ENCODE measurements around the gene SEC14L3.

Gene SEC14L3

GRCh38 chr22:30486118-30486517 lies 14.3 kb upstream of the SEC14L3 start:
- no peak overlapping the region for H3K27ac ChIP-seq (ENCODE audit: low read length)
- H3K4me1 ChIP-seq (ENCODE audit: control insufficient read depth, insufficient read depth, low read length): no peaks in the 10 kb centered on the region
- H3K27me3 ChIP-seq (ENCODE audit: control insufficient read depth in 1 of 2, insufficient read depth in 2 of 2, low read length in 2 of 2): peaks cover 0 to 6% of the 10 kb centered on the region in 2 donors
- no peak overlapping the region for H3K9ac ChIP-seq (ENCODE audit: low read length in 2 of 2)
- H3K36me3 ChIP-seq (ENCODE audit: control insufficient read depth in 2 of 2, insufficient read depth in 2 of 2, low read length in 2 of 2): no peaks in the 10 kb centered on the region
- H3K4me3 ChIP-seq (ENCODE audit: low read length in 2 of 2): no peak overlapping the region
- no peaks in the 10 kb centered on the region for H3K9me3 ChIP-seq (ENCODE audit: control insufficient read depth in 2 of 2, low read length in 2 of 2)

DNA sequence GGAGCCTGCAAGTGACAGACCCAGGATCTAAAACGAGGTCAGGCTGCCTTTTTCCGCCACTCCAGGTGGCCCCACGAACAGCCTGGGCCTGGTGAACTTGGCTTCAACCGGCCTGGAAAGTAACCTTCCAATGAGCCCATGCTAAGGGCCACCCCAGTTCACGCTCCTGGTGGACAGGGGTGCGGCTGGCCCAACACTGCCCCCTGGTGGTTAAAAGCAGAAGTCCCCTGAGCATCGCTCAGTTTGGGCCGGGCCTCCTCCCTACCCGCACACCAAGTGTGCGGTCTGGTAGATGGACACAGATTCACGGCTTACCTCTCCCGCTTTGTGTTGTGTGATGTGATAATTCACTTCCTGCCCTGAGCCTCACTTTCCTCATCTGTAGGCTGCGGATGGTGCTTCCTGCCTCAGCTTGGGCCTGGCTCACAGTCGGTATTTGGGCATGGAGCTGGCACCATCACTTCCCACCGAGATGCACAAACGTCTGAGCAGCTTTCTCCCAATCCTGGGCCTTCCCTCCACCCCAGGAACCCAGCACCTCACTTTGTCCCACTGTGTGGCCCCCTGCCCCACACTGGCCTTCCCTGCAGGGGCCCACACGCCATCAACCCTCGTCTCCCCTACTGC lies 13.7 kb upstream of the SEC14L3 start:
- Histone ChIP-seq H3K27me3 (ENCODE audit: control insufficient read depth in 1 of 2, insufficient read depth in 2 of 2, low read length in 2 of 2) (peaks cover 0 to 5% of the 10 kb centered on the region in 2 donors), H3K36me3 (ENCODE audit: control insufficient read depth in 2 of 2, insufficient read depth in 2 of 2, low read length in 2 of 2) (no peaks in the 10 kb centered on the region), H3K9ac (ENCODE audit: low read length in 2 of 2) (no peak overlapping the region), H3K9me3 (ENCODE audit: control insufficient read depth in 2 of 2, low read length in 2 of 2) (no peaks in the 10 kb centered on the region), H3K4me3 (ENCODE audit: low read length in 2 of 2) (no peak overlapping the region), H3K27ac (ENCODE audit: low read length) (no peak overlapping the region), H3K4me1 (ENCODE audit: control insufficient read depth, insufficient read depth, low read length) (no peaks in the 10 kb centered on the region)

GRCh38 chr22:30483169-30483568 lies 11.4 kb upstream of the SEC14L3 start:
- no peaks in the 10 kb centered on the region for H3K36me3 ChIP-seq (ENCODE audit: control insufficient read depth in 2 of 2, insufficient read depth in 2 of 2, low read length in 2 of 2)
- H3K4me1 ChIP-seq (ENCODE audit: control insufficient read depth, insufficient read depth, low read length): no peaks in the 10 kb centered on the region
- no peak overlapping the region for H3K4me3 ChIP-seq (ENCODE audit: low read length in 2 of 2)
- H3K27ac ChIP-seq (ENCODE audit: low read length): no peak overlapping the region
- H3K27me3 ChIP-seq (ENCODE audit: control insufficient read depth in 1 of 2, insufficient read depth in 2 of 2, low read length in 2 of 2): no peaks in the 10 kb centered on the region
- no peaks in the 10 kb centered on the region for H3K9me3 ChIP-seq (ENCODE audit: control insufficient read depth in 2 of 2, low read length in 2 of 2)
- no peak overlapping the region for H3K9ac ChIP-seq (ENCODE audit: low read length in 2 of 2)

GRCh38 chr22:30481711-30482110 lies 9.9 kb upstream of the SEC14L3 start:
- no peak overlapping the region for H3K4me3 ChIP-seq (ENCODE audit: low read length in 2 of 2)
- no peak overlapping the region for H3K9ac ChIP-seq (ENCODE audit: low read length in 2 of 2)
- no peak overlapping the region for H3K27ac ChIP-seq (ENCODE audit: low read length)

DNA sequence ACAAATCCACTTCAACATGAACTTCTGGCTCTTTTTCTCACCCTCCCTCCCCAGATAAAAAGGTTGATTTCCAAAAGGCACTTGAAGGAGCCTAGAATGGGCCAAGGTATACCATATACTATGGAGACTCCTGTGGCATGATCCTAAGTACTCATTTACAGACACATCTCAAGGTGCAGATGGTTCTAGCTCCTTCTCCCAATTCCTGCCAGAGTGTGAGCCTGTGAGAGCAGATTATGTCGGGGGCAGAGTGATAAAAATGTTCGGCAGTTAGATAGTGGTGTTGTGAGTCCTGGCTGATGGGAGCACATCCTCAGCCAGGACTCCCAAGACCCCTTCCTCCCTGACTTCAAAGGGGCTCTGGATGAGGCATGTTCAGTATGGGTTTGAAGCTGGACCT lies 8.2 kb upstream of the SEC14L3 start:
- H3K4me1 ChIP-seq (ENCODE audit: control insufficient read depth, insufficient read depth, low read length): no peaks in the 10 kb centered on the region
- H3K36me3 ChIP-seq (ENCODE audit: control insufficient read depth in 2 of 2, insufficient read depth in 2 of 2, low read length in 2 of 2): no peaks in the 10 kb centered on the region
- no peaks in the 10 kb centered on the region for H3K9me3 ChIP-seq (ENCODE audit: control insufficient read depth in 2 of 2, low read length in 2 of 2)
- no peaks in the 10 kb centered on the region for H3K27me3 ChIP-seq (ENCODE audit: control insufficient read depth in 1 of 2, insufficient read depth in 2 of 2, low read length in 2 of 2)
- no peak overlapping the region for H3K4me3 ChIP-seq (ENCODE audit: low read length in 2 of 2)
- no peak overlapping the region for H3K27ac ChIP-seq (ENCODE audit: low read length)
- no peak overlapping the region for H3K9ac ChIP-seq (ENCODE audit: low read length in 2 of 2)

More at GRCh38 chr22:30481711-30482110, 9.9 kb upstream of the SEC14L3 start:
- Histone ChIP-seq H3K27me3 (ENCODE audit: control insufficient read depth in 1 of 2, insufficient read depth in 2 of 2, low read length in 2 of 2) (no peaks in the 10 kb centered on the region), H3K4me1 (ENCODE audit: control insufficient read depth, insufficient read depth, low read length) (no peaks in the 10 kb centered on the region), H3K36me3 (ENCODE audit: control insufficient read depth in 2 of 2, insufficient read depth in 2 of 2, low read length in 2 of 2) (no peaks in the 10 kb centered on the region), H3K9me3 (ENCODE audit: control insufficient read depth in 2 of 2, low read length in 2 of 2) (no peaks in the 10 kb centered on the region)

GRCh38 chr22:30474683-30475424 lies 3.0 kb upstream of the SEC14L3 start:
- Histone ChIP-seq H3K9me3 (ENCODE audit: control insufficient read depth in 2 of 2, low read length in 2 of 2) (no peaks in the 10 kb centered on the region), H3K4me1 (ENCODE audit: control insufficient read depth, insufficient read depth, low read length) (no peaks in the 10 kb centered on the region), H3K36me3 (ENCODE audit: control insufficient read depth in 2 of 2, insufficient read depth in 2 of 2, low read length in 2 of 2) (no peaks in the 10 kb centered on the region), H3K4me3 (ENCODE audit: low read length in 2 of 2) (no peak overlapping the region), H3K27me3 (ENCODE audit: control insufficient read depth in 1 of 2, insufficient read depth in 2 of 2, low read length in 2 of 2) (peaks cover 3 to 6% of the 10 kb centered on the region in 2 donors), H3K27ac (ENCODE audit: low read length) (no peak overlapping the region), H3K9ac (ENCODE audit: low read length in 2 of 2) (no peak overlapping the region)

DNA sequence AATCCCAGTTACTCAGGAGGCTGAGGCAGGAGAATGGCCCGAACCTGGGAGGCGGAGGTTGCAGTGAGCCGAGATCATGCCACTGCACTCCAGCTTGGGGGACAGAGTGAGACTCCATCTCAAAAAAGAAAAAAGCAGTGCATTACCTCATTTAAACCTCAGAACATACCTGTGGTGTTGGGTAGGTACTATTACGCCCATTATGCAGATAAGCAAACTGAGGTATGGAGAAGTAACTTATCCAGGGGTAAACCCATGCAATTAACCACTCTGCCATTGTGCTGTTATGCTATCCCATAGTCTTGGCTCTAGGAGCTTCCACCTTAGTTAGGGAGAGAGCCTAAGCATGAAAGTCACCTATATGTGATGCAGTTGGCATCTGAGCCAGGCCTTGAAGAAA lies 2.3 kb upstream of the SEC14L3 start:
- H3K9ac ChIP-seq (ENCODE audit: low read length in 2 of 2): no peak overlapping the region
- H3K27me3 ChIP-seq (ENCODE audit: control insufficient read depth in 1 of 2, insufficient read depth in 2 of 2, low read length in 2 of 2): peaks cover 3 to 8% of the 10 kb centered on the region in 2 donors
- H3K4me1 ChIP-seq (ENCODE audit: control insufficient read depth, insufficient read depth, low read length): no peaks in the 10 kb centered on the region
- no peaks in the 10 kb centered on the region for H3K9me3 ChIP-seq (ENCODE audit: control insufficient read depth in 2 of 2, low read length in 2 of 2)
- no peaks in the 10 kb centered on the region for H3K36me3 ChIP-seq (ENCODE audit: control insufficient read depth in 2 of 2, insufficient read depth in 2 of 2, low read length in 2 of 2)
- H3K27ac ChIP-seq (ENCODE audit: low read length): no peak overlapping the region
- H3K4me3 ChIP-seq (ENCODE audit: low read length in 2 of 2): no peak overlapping the region

- Histone ChIP-seq H3K36me3 (ENCODE audit: control insufficient read depth in 2 of 2, insufficient read depth in 2 of 2, low read length in 2 of 2) (no peaks in the 10 kb centered on the region), H3K9ac (ENCODE audit: low read length in 2 of 2) (no peak overlapping the region), H3K4me1 (ENCODE audit: control insufficient read depth, insufficient read depth, low read length) (no peaks in the 10 kb centered on the region), H3K9me3 (ENCODE audit: control insufficient read depth in 2 of 2, low read length in 2 of 2) (no peaks in the 10 kb centered on the region), H3K4me3 (ENCODE audit: low read length in 2 of 2) (no peak overlapping the region), H3K27ac (ENCODE audit: low read length) (no peak overlapping the region), H3K27me3 (ENCODE audit: control insufficient read depth in 1 of 2, insufficient read depth in 2 of 2, low read length in 2 of 2) (peaks cover 6 to 8% of the 10 kb centered on the region in 2 donors)
Observed at GRCh38 chr22:30472994-30473720, 1.3 kb upstream of the SEC14L3 start.

- Histone ChIP-seq H3K9ac (ENCODE audit: low read length in 2 of 2) (no peak overlapping the region), H3K27ac (ENCODE audit: low read length) (no peak overlapping the region), H3K4me1 (ENCODE audit: control insufficient read depth, insufficient read depth, low read length) (no peaks in the 10 kb centered on the region), H3K9me3 (ENCODE audit: control insufficient read depth in 2 of 2, low read length in 2 of 2) (no peaks in the 10 kb centered on the region), H3K36me3 (ENCODE audit: control insufficient read depth in 2 of 2, insufficient read depth in 2 of 2, low read length in 2 of 2) (no peaks in the 10 kb centered on the region), H3K27me3 (ENCODE audit: control insufficient read depth in 1 of 2, insufficient read depth in 2 of 2, low read length in 2 of 2) (peaks cover 6 to 10% of the 10 kb centered on the region in 2 donors), H3K4me3 (ENCODE audit: low read length in 2 of 2) (no peak overlapping the region)
Observed at GRCh38 chr22:30470655-30471054, 1.2 kb downstream of the SEC14L3 start.

DNA sequence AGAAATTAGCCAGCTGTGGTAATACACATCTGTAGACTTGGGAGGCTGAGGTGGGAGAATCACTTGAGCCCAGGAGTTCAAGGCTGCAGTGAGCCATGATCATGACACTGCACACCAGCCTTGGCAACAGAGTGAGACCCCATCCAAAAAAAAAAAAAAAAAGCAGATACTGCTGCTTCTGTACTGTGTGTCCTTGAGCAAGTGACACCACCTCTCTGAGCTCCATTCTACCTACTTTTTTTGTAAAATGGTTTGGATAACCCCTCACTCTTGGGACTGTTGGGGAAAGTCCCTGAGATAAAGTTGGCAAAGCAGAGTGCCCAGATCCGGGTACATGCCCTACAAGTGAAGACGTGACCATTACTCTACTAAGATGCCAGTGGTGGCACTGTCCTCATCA lies 2.7 kb downstream of the SEC14L3 start:
- Histone ChIP-seq H3K9me3 (ENCODE audit: control insufficient read depth in 2 of 2, low read length in 2 of 2) (no peaks in the 10 kb centered on the region), H3K27me3 (ENCODE audit: control insufficient read depth in 1 of 2, insufficient read depth in 2 of 2, low read length in 2 of 2) (peaks cover 6 to 8% of the 10 kb centered on the region in 2 donors), H3K36me3 (ENCODE audit: control insufficient read depth in 2 of 2, insufficient read depth in 2 of 2, low read length in 2 of 2) (no peaks in the 10 kb centered on the region), H3K4me3 (ENCODE audit: low read length in 2 of 2) (no peak overlapping the region), H3K9ac (ENCODE audit: low read length in 2 of 2) (no peak overlapping the region), H3K27ac (ENCODE audit: low read length) (no peak overlapping the region), H3K4me1 (ENCODE audit: control insufficient read depth, insufficient read depth, low read length) (no peaks in the 10 kb centered on the region)

All from stomach smooth muscle (tissue), 2 donors.